GM11168 (cell line): ENCODE measurements around the gene SPDYE2.
"Not testable (repeated sequence)": the region's sequence is repeated elsewhere in the genome, so short reads cannot be mapped to it uniquely, and the experiment has no call there.

Source experiments
- in situ Hi-C: fragments of 300-500 bp; cut with MboI; formaldehyde crosslinking; loops from one replicate; pipeline ENCODE4 v1.12.0; 2022; ENCODE audit warnings: low sequenced_read_pairs; ENCODE audit not compliant: unreplicated experiment

The SPDYE2 gene

DNA sequence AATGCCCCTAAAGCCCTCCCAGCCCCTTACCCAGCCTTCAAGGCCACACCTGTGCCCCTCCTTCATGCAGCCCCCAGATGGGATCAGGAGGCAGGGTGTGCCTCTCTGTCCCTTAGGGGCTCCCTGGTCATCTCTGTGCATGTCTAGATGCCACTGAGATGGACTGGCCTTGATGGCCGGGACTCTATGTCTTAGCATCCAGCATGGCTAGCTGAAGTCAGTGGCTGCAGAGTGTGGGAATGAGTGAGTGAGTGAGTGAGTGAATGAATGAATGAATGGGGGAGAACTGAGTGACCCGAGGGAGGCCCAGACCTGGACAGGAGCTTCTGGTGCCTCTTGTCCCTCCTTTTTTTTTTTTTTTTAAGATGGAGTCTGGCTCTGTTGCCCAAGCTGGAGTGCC, 18.9 kb upstream of the SPDYE2 start:
- in situ Hi-C loops, result not testable (repeated sequence)

DNA sequence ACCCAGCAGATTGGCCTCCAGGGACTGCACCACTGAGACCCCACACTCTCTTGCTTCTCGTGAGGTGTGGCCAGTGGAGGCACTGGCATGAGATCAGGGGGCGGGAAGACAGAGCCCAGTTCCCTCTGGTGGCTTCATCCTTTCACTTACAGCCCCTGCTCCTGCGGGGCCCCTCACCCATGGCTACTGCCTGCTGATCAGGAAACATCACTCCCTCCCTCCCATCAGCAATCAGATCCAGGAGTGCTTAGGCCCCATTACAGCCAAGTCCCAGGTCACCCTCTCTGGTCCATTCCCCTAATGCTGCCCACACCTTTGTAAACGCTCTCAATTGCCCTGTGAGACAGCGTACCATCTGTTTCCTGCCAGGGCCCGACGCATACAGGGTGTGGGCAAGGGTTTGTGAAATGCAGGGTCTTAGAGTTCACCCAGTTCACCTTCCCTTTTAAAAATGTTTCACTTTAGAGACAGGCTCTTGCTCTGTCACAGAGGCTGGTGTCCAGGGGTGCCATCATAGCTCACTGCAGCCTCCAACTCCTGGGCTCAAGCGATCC, 15.9 kb upstream of the SPDYE2 start:
- in situ Hi-C loops, result not testable (repeated sequence)

DNA sequence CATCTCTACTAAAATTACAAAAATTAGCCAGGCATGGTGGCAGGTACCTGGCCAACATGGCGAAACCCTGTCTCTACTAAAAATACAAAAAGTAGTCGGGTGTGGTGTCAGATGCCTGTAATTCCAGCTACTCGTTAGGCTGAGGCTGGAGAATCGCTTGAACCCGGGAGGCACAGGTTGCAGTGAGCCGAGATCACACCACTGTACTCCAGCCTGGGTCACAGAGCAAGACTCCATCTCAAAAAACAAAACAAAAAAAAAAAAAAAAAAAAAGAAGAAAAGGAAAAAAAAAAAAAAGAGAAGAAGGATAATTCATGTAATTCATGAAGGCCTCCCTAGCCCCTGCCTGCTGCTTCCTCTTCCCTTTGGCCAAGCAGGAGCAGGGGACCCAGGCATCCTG, 10.4 kb upstream of the SPDYE2 start:
- in situ Hi-C loops, result not testable (repeated sequence)

DNA sequence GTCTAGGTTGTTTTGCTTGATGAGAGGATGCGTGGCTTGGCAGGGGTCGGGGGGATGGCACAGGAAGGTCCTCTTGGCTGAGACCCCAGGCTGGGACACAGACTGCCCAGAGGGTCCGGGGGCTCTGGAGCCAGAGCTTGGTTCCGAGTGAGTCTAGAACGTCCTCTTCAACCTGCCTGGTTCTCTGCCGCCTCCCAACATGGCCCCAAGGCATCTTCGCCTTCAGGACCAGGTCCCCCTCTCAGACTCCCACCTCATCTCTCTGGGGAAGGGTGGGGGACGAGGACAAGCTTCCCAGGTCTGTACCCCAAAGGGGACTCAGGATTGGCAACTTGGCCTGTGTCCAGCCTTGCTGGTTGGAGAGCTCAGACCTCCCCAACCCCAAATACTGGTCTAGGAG, 8.9 kb upstream of the SPDYE2 start:
- in situ Hi-C loops, result not testable (repeated sequence)

DNA sequence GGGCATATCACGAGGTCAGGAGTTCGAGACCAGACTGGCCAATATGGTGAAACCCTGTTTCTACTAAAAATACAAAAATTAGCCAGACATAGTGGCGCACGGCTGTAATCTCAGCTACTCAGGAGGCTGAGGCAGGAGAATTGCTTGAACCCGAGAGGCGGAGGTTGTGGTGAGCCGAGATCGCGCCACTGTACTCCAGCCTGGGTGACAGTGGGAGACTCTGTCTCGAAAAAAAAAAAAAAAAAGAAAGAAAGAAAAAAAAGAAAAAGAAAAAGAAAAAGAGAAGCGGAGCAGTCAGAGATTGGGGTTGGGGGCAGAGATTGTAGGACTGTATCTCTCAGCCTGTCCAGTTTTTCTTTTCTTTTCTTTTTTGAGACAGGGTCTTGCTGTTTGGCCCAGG, 8.3 kb upstream of the SPDYE2 start:
- in situ Hi-C loops, result not testable (repeated sequence)

DNA sequence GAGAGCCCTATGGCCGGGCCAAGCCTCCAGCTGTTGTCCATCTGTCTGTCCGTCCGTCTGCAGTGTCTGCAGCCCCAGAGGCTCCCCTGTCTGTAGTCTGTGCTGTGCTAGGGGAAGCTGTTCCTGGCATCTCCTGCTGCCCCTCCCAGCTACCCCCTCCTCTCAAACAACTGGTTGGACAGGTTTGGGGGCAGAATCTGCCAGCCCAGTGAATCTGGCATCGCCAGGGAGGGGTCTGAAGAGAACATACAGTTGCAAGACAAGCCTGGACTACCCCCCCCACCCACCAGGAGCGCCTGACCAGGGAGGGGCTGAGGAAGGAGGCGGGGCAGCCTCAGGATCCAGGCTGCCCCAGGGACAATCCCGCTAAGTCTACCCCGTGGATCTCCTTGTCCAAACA, 7.4 kb upstream of the SPDYE2 start, which contains the start of gene UPK3BL2:
UPK3BL2 (minus strand) TSS at position 101 of the 400 bp plus-strand sequence; CDS start at position 41, 60 bp downstream.
- in situ Hi-C loops, result not testable (repeated sequence)

DNA sequence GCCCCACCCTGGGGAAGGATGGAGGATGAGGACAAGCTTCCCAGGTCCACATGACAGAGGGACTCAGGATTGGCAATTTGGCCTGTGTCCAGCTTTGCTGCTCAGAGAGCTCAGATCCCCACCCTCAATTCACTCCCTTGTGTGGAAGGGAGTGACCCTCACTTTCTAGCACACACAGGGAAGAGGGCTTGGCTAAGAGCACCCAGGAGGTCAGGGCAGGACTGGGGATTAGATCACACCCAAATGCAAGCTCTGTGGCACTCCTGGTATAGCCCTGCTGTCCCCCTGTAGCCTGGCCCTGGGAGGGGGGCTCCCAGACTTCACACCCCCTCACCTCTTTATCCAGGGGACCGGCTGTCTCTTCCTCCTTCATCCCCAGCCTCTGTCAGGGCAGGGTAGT, 6.7 kb upstream of the SPDYE2 start:
- in situ Hi-C loops, result not testable (repeated sequence)

DNA sequence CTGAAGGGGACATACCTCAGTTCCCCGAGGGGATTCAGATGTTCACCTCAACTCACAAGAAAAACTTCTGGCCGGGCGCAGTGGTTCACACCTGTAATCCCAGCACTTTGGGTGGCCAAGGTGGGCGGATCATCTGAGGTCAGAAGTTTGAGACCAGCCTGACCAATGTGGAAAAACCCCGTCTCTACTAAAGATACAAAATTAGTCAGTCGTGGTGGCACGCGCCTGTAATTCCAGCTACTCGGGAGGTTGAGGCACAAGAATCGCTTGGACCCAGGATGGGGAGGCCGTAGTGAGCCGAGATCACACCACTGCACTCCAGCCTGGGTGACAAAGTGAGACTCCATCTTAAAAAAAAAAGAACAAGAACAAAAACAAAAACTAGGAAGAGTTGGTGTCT, 5.7 kb upstream of the SPDYE2 start:
- in situ Hi-C loops, result not testable (repeated sequence)

DNA sequence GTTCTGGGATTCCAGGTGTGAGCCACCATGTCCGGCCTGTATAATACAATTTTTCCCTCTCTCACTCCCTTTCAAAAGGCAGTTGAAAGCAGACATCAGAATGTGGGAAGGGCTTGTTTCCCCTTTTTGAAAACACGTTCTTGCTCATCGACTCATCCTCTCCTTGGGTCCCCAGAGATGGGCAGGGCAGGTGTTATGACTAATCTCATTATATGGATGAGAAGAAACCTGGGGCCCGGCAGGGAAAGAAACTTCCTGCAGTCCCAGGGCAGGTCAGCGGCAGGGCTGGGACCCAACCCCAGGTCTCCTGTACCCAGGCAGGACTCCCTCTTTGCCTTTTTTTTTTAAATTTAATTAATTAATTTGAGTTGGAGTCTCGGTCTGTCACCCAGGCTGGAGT, 4.7 kb upstream of the SPDYE2 start:
- in situ Hi-C loops, result not testable (repeated sequence)

DNA sequence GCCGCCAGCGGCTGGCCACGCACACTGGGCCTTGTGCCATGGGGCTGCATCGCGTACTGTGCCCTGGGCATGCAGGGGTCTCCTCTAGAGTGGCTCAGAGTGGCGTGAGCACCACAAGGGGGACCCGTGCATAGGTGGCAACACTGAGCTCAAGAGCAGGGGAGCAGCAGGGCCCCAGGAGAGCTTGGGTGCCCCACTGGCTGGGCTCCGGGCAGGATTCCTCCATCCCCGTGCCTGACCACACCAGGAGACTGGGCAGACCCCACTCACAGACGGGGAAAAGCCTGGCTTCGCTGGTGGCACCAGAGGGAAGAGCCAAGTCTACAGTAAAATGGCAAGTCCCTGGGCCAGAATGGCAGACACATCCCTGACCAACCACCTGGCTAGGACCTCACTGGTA, 17.6 kb downstream of the SPDYE2 start:
- in situ Hi-C loops, result not testable (repeated sequence)

DNA sequence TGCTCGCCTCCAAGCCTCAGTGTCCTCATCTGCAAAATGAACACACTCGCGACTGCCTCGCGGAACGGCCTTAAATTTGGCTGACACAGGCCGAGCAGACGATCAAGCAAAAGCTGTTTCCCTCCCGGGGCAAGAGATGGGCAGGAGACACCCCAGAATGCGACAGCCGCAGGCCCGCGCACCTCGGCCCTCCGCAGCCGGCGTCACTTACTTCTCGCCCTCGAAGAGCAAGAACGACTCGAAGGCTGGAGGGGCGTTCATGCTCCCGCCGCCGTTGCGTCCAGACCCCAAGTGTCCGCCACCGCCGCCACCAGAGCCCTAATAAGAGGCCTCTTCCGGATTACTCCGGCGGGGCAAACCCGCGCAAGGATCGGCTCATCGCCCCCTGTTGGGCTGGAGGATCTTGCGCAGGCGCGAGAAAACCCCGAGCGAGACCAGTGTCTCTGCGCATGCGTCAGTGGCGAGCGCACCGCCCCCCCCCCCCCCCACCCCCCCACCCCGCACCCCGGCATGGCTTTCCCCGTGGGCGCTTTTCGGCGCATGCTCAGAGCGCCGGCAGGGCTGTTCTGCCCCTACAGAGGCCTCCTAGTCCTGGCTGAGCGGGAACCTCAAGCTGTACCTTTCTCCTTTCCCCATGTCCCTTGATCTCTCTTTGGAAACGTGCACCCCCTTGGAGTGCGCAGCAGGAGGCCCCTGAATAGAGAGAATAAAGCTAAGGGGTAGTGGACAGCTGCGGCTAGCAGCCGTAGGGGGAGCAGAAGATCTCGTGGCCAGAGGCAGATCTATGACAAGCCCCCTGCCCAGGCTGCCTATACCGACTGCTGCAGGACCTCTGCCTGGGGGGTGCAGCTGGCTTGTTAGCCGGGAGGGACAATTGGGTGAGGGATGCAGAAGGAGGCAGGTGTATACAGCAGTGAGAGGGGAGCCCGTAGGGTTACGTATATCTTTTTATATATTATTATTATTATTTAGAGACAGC, 21.5 kb downstream of the SPDYE2 start, which contains the start of gene POLR2J3:
POLR2J3 (minus strand) TSS at position 323 of the 979 bp plus-strand sequence; CDS start at position 261, 62 bp downstream.
- in situ Hi-C loops, result not testable (repeated sequence)

DNA sequence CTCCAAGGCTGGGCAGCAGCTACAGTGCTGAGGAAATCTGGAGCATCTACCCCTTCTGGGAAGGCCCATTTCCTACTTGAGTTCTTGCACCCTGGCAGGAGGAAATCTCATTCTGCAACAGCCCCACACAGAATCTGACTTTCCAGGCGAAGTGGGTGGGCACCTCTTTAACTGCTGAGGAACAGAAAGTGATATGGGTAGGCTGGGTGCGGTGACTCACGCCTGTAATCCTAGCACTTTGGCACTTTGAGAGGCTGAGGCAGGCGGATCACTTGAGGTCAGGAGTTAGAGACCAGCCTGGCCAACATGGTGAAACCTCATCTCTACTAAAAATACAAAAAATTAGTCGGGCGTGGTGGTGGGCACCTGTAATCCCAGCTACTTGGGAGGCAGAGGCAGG, 23.6 kb downstream of the SPDYE2 start:
- in situ Hi-C loops, result not testable (repeated sequence)

DNA sequence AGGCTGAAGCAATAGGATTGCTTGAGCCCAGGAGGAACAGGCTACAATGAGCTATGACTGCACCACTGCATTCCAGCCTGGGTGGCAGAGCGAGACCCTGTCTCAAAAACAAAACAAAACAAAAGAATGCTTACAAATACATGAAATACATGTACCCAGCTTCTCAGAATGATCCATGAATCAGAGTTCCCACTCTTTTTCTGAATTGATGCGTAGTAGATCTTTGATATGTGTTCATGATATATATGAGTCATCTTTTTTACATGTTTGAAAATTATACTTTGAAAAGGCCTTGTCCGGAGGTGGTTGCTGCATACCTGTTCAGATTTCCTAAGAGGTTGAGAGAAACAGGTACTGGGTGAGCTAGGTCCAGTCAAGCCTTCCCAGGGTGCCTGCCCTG, 25.3 kb downstream of the SPDYE2 start:
- in situ Hi-C loops, result not testable (repeated sequence)

DNA sequence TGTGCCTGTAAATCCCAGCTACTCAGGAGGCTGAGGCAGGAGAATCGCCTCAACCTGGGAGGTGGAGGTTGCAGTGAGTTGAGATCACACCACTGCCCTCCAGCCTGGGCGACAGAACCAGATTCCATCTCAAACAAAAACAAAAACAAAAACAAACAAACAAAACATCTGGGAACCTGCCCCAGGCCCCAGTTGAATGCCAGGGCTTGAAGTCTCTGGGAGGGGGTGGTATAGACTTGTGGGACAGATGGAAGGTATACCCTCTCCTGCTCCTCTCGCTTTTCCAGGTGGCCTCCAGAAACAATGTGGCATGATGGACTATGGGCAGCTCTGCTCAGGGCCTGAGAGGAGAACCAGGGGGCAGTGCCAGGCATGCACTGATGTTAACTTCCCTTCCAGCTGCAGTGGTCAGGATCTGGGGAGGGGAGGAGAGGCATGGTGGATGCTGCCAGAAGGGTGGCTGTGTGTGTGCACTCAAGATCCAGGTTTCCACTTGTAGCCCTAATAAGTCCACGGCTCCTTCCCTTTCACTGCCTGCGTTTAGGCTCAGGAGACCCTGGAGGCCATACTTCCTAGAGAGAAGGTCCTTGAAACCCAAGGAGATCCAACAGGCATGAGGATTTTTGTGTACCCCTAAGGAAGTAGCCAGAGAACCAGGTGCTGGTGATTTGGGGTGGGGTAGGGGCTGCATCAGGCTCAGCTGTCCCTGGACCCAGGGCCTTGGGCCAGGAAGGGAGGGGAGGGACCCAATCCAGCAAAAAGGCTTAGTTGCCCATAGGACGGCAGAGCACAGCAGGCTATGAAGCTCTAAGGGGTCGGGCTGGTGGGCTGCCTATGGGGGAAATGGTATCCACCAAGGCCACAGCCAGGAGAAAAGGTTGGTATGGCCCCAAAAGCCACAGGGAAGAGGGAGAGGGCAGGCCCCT, 26.6 kb downstream of the SPDYE2 start:
- in situ Hi-C loops, result not testable (repeated sequence)

DNA sequence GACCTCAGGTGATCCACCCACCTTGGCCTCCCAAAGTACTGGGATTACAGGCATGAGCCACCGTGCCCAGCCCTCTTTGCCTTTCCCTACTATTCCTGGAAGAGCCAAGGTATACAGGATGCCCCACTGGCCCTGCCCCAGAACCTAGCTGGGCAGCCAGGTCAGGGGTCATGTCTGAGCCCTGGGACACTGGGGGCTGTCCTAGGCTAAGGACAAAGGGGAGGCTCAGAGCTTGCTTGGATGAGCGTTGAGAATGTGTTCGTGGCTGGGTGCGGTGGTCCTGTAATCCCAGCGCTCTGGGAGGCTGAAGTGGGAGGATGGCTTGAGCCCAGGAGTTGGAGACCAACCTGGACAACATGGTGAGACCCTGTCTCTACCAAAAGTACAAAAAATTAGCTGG, 27.5 kb downstream of the SPDYE2 start:
- in situ Hi-C loops, result not testable (repeated sequence)

DNA sequence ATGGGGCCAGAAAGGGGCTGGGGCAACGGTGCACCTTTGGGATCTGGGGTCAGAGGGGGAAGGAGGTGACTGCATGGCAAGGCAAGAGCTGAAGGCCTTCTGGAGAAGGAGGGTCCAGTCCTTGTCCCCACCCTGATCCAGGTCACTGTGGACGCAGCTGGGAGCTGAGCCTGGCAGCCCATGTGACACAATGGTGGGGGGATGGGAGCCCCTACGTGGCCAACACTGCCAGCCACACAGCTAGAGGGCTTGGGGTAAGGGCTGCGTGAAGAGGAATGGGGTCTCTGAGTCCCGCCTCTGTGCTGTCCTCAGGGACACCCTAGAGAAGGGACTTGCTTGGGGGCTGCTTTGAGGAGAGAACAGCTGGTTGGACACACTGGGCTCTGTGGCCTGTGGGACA, 30.7 kb downstream of the SPDYE2 start:
- in situ Hi-C loops, result not testable (repeated sequence)

DNA sequence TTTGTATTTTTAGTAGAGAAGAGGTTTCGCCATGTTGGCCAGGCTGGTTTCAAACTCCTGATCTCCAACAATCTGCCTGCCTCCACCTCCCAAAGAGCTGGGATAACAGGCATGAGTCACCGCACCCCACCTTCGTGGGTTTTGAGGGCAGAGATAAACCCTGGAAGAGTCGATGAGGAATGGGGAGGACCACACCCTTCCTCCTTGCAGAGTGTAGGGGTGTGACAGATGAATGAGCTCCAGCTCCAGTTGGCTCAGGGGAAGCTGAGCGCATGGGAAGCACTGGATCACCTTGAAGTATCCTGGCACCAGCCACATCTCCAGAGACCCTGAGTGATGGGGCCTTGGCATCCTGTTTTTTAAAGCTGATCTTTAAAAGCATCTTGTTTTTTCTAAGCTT, 32.5 kb downstream of the SPDYE2 start:
- in situ Hi-C loops, result not testable (repeated sequence)

DNA sequence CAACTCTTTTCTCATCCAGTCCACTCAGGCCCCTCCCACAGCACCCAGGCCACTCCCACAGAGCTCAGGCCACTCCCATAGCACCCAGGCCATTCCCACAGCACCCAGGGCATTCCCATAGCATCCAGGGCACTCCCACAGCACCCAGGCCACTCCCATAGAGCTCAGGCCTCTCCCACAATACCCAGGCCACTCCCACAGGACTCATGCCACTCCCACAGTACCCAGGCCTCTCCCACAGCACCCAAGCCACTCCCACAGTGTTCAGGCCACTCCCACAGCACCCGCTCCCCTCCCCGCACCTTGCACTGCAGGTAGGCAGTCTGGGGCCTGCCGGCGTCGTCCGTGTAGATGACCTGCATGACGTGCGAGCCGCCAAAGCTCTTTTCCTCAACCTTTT, 38.8 kb downstream of the SPDYE2 start:
- in situ Hi-C loops, result not testable (repeated sequence)

DNA sequence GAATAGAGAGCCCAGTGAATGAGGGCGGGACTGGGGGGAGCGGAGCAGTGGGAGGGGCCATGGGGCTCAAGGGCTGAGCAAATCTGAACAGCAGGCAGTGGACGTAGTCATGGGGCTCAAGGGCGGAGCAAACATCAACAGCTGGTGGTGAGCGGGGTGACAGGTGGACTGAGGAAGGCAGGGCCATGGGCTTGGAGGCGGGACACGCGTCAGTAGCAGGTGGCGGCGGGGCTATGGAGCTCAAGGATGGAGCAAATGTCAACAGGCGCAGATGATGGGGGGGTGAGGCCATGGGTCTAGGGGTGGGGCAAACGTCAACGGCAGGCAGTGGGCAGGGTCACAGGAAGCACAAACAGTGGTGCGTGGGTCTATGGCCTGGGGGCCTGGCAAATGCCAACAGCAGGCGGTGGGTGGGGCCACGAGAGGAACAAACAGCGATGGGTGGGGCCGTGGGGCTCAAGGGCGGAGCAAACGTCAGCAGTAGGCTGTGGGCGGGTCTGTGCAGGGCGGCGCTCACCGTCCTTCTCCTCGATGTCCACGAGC, 41.5 kb downstream of the SPDYE2 start:
- in situ Hi-C loops, result not testable (repeated sequence)
